Kidney epithelial cell (primary cell): ENCODE measurements around the gene TUBG1. TPM values are rescaled to one million over a fixed set of nuclear protein-coding genes. Genes with fewer than 3 reads are reported as not detected.

Source experiments
- DNase-seq: peaks from one replicate; pipeline ENCODE4 v3.0.0-alpha.2; 2010; ENCODE audit warnings: low read depth
- H3K27me3 ChIP-seq: 2 replicates; pipeline ENCODE4 v1.6.0; 2011; ENCODE audit warnings: low read length; ENCODE audit not compliant: control insufficient read depth, insufficient read depth
- H3K36me3 ChIP-seq: 2 replicates; pipeline ENCODE4 v1.5.1; 2011; ENCODE audit warnings: low read length; ENCODE audit not compliant: control insufficient read depth, insufficient read depth
- H3K4me3 ChIP-seq: 2 replicates; pipeline ENCODE4 v1.5.1; 2011; ENCODE audit warnings: low read depth, mild to moderate bottlenecking, control low read depth, low read length
- total RNA-seq: library from RNA; depleted of rRNA; stranded (reverse); fragments of >200 nt; gene quantifications from 2 replicates; pipeline ENCODE4 v1.2.3, GENCODE V29; 2015
- TF ChIP-seq, protein P1 (sequence below): IDR thresholded peaks from 2 replicates; pipeline ENCODE4 v1.5.1; 2011; ENCODE audit warnings: mild to moderate bottlenecking, moderate library complexity, low read length, control low read depth, inconsistent platforms; ENCODE audit not compliant: insufficient read depth, poor library complexity, severe bottlenecking

The TUBG1 gene
- total RNA-seq, 1 donor from 2014 or later: 37.6 TPM

- peak overlapping the region; percentile 78 for H3K4me3 ChIP-seq
- H3K36me3 ChIP-seq: no peaks in the 10 kb centered on the region
- TF ChIP-seq, protein P1, sequence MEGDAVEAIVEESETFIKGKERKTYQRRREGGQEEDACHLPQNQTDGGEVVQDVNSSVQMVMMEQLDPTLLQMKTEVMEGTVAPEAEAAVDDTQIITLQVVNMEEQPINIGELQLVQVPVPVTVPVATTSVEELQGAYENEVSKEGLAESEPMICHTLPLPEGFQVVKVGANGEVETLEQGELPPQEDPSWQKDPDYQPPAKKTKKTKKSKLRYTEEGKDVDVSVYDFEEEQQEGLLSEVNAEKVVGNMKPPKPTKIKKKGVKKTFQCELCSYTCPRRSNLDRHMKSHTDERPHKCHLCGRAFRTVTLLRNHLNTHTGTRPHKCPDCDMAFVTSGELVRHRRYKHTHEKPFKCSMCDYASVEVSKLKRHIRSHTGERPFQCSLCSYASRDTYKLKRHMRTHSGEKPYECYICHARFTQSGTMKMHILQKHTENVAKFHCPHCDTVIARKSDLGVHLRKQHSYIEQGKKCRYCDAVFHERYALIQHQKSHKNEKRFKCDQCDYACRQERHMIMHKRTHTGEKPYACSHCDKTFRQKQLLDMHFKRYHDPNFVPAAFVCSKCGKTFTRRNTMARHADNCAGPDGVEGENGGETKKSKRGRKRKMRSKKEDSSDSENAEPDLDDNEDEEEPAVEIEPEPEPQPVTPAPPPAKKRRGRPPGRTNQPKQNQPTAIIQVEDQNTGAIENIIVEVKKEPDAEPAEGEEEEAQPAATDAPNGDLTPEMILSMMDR: no peak
- H3K27me3 ChIP-seq: no peaks in the 10 kb centered on the region
- no peak for DNase-seq
Measured at GRCh38 chr17:42577140-42577531, 32.3 kb upstream of the TUBG1 start.

- TF ChIP-seq, protein P1: peak; percentile 46
- Histone ChIP-seq H3K27me3 (no peaks in the 10 kb centered on the region), H3K4me3 (peak within 1 kb of the TSS; percentile 78), H3K36me3 (peaks cover 2% of the 10 kb centered on the region)
- DNase-seq: peak; percentile 80
Measured at GRCh38 chr17:42577532-42578281, 31.8 kb upstream of the TUBG1 start, which contains the start of gene PSMC3IP. Gene PSMC3IP, minus strand, starts transcription at chr17:42577729. Its CDS starts 43 bp downstream, at chr17:42577686.

GRCh38 chr17:42578282-42578869, 31.1 kb upstream of the TUBG1 start:
- TF ChIP-seq, protein P1: peak; percentile 86
- Histone ChIP-seq H3K36me3 (peaks cover 2% of the 10 kb centered on the region), H3K27me3 (no peaks in the 10 kb centered on the region), H3K4me3 (peak overlapping the region; percentile 78)
- DNase-seq: no peak

DNA sequence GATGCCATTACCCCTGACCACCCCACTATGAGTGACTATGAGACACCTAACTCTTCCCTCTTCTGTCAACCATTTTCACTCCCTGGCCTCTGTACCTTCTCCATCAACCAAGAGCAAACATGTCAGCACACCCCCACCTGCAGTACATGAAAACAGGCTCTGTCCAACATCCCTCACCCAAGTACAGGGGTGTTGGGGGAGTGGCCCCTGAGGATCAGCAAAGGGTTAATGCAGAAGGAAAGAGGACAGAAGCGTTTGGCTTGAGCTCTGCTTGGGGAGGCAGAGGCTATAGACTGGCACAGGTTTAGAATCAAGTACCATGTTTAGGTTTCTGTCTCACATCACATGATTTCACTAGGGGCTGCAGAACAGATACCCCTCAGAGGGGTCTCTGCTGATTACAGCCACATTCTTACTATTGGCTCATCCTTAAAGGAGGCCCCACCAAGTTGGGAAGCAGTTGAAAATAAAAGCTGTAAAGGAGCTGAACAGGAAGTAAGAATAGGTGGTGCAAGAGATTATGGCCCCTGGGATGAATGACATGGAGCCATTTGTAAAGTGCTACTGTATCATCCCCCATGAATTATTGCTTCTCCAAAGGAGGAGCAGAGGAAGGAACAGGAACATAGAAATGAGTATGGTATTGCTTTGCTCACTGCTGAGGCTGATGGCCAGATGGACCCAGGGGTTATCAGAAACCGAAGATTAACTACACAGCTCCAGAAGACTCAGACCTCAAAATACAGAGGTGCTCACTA, 29.5 kb upstream of the TUBG1 start:
- Histone ChIP-seq H3K4me3 (no peak overlapping the region), H3K36me3 (peaks cover 2% of the 10 kb centered on the region), H3K27me3 (no peaks in the 10 kb centered on the region)
- TF ChIP-seq, protein P1: no peak
- DNase-seq: no peak

GRCh38 chr17:42581744-42582270, 27.7 kb upstream of the TUBG1 start:
- H3K36me3 ChIP-seq: peaks cover 2% of the 10 kb centered on the region
- no peaks in the 10 kb centered on the region for H3K27me3 ChIP-seq
- no peak overlapping the region for H3K4me3 ChIP-seq
- TF ChIP-seq, protein P1: no peak
- no peak for DNase-seq
